WERI-Rb-1 (cell line): Measurements from ENCODE around the gene ZDHHC3.

Experiments used
- DNase-seq: peaks from one replicate; pipeline ENCODE4 v3.0.0-alpha.2; 2020
- H3K27ac ChIP-seq: fragments of 250-450 bp; sonication (Bioruptor Pico); 2 replicates; pipeline ENCODE4 v1.5.1; 2020; ENCODE audit warnings: mild to moderate bottlenecking, moderate library complexity
- H3K27me3 ChIP-seq: fragments of 250-450 bp; sonication (Bioruptor Pico); 2 replicates; pipeline ENCODE4 v1.5.1; 2021; ENCODE audit warnings: mild to moderate bottlenecking, low read depth, moderate library complexity; ENCODE audit not compliant: insufficient read depth, severe bottlenecking
- H3K36me3 ChIP-seq: fragments of 250-450 bp; sonication (Bioruptor Pico); 2 replicates; pipeline ENCODE4 v1.5.1; 2020; ENCODE audit warnings: mild to moderate bottlenecking, moderate library complexity
- H3K4me3 ChIP-seq: 2 replicates; pipeline ENCODE4 v1.5.1; 2011; ENCODE audit warnings: low read depth, mild to moderate bottlenecking, control low read depth, low read length
- H3K9me3 ChIP-seq: fragments of 250-450 bp; sonication (Bioruptor Pico); 2 replicates; pipeline ENCODE4 v1.5.1; 2021; ENCODE audit warnings: mild to moderate bottlenecking, moderate library complexity; ENCODE audit not compliant: severe bottlenecking
- CTCF ChIP-seq: IDR thresholded peaks from 2 replicates; pipeline ENCODE4 v1.5.1; 2011; ENCODE audit warnings: low read depth, mild to moderate bottlenecking, control low read depth, inconsistent platforms, low read length

The ZDHHC3 gene

GRCh38 chr3:44976002-44976815, at the start of gene ZDHHC3, which contains the start of gene EXOSC7:
ZDHHC3 (minus strand) TSS chr3:44976174; CDS start chr3:44959436, 16,738 bp downstream.
EXOSC7 (plus strand) TSS chr3:44976244; CDS start chr3:44976278, 34 bp downstream.
- H3K9me3 ChIP-seq = no peaks in the 10 kb centered on the region
- peaks cover 14% of the 10 kb centered on the region for H3K36me3 ChIP-seq
- H3K27ac ChIP-seq = peak within 1 kb of the TSS; percentile 91
- H3K4me3 ChIP-seq = peak within 1 kb of the TSS; percentile 80
- TF ChIP-seq CTCF = no peak
- no peaks in the 10 kb centered on the region for H3K27me3 ChIP-seq
- peak; percentile 80 for DNase-seq

- Histone ChIP-seq H3K36me3 (no peaks in the 10 kb centered on the region), H3K9me3 (no peaks in the 10 kb centered on the region), H3K4me3 (no peak overlapping the region), H3K27me3 (no peaks in the 10 kb centered on the region), H3K27ac (no peak overlapping the region)
- DNase-seq = no peak
- TF ChIP-seq CTCF = no peak
Observed at GRCh38 chr3:45024542-45025255, 48.7 kb upstream of the ZDHHC3 start.

- Histone ChIP-seq H3K9me3 (no peaks in the 10 kb centered on the region), H3K27me3 (no peaks in the 10 kb centered on the region)
- TF ChIP-seq CTCF = no peak
Observed at GRCh38 chr3:45023675-45024074, 47.7 kb upstream of the ZDHHC3 start.

GRCh38 chr3:45021524-45022297, 45.7 kb upstream of the ZDHHC3 start:
- no peak overlapping the region for H3K27ac ChIP-seq
- H3K36me3 ChIP-seq = no peaks in the 10 kb centered on the region
- H3K9me3 ChIP-seq = no peaks in the 10 kb centered on the region
- no peaks in the 10 kb centered on the region for H3K27me3 ChIP-seq
- H3K4me3 ChIP-seq = no peak overlapping the region
- TF ChIP-seq CTCF = no peak
- DNase-seq = no peak

More at GRCh38 chr3:45023675-45024074, 47.7 kb upstream of the ZDHHC3 start:
- no peak for DNase-seq
- Histone ChIP-seq H3K4me3 (no peak overlapping the region), H3K27ac (no peak overlapping the region), H3K36me3 (no peaks in the 10 kb centered on the region)

GRCh38 chr3:45020534-45020933, 44.6 kb upstream of the ZDHHC3 start:
- no peaks in the 10 kb centered on the region for H3K27me3 ChIP-seq
- no peaks in the 10 kb centered on the region; the same call in 1 of the 2 replicates for H3K36me3 ChIP-seq
- H3K4me3 ChIP-seq = no peak overlapping the region
- H3K27ac ChIP-seq = no peak overlapping the region
- H3K9me3 ChIP-seq = no peaks in the 10 kb centered on the region
- TF ChIP-seq CTCF = no peak
- no peak for DNase-seq
